Ovary (tissue), 9 donors: Measurements from ENCODE around the gene SH3GL1. TPM values are rescaled to one million over a fixed set of nuclear protein-coding genes. Genes with fewer than 3 reads are reported as not detected.

Experiments
- DNase-seq, 5 donors: peaks; one replicate each; pipeline ENCODE4 v3.0.0-alpha.2; 2019 to 2020
- H3K27ac ChIP-seq, 2 donors: fragments of 200-600 bp; one replicate each; pipeline versions ENCODE4 v1.5.1 to v1.8.0; 2019 to 2022
- H3K27me3 ChIP-seq: fragments of 200-600 bp; one replicate; pipeline ENCODE4 v1.8.0; 2022
- H3K36me3 ChIP-seq: fragments of 200-600 bp; sonication (generic); one replicate; pipeline ENCODE4 v1.5.1; 2019
- H3K4me1 ChIP-seq: one replicate; pipeline ENCODE4 v1.8.1; 2013; ENCODE audit warnings: mild to moderate bottlenecking, moderate library complexity; ENCODE audit not compliant: insufficient read depth
- H3K4me3 ChIP-seq: fragments of 200-600 bp; sonication (generic); one replicate; pipeline ENCODE4 v1.5.1; 2017
- H3K9me3 ChIP-seq, 2 donors: fragments of 200-600 bp in 1 of 2; sonication (generic) in 1 of 2; one replicate each; pipeline versions ENCODE4 v1.5.1 to v1.8.1; 2013 to 2019; ENCODE audit warnings: mild to moderate bottlenecking in 1 of 2, moderate library complexity in 1 of 2
- EP300 ChIP-seq: sonication (generic); formaldehyde crosslinking; IDR thresholded peaks from one replicate; pipeline ENCODE4 v1.6.1; 2017; ENCODE audit warnings: antibody characterized with exemption
- POLR2A ChIP-seq: fragments of 450-650 bp; IDR thresholded peaks from one replicate; pipeline ENCODE4 v1.6.1; 2017; ENCODE audit warnings: antibody characterized with exemption, mild to moderate bottlenecking, moderate library complexity
- WGBS, 3 donors: extraction: QIAGEN DNeasy Blood & Tissue Kit in 1 of 3; methylation state at CpG; one replicate each; pipeline versions ENCODE4 v1.1.5 to v1.1.7; 2013 to 2017; 5-methylcytosine and 5-hydroxymethylcytosine counted together
- intact Hi-C, 4 donors: fragments of 100-400 bp; cut with DNase I; formaldehyde crosslinking; loops; one replicate each; pipeline versions ENCODE4 v1.11.0 to v1.15.1; 2022 to 2023
- polyA plus RNA-seq, 2 donors: library from polyadenylated mRNA; stranded (reverse); fragments of 200-250 nt in 1 of 2; fragments of 350-450 nt in 1 of 2; fragmentation: Illumina TruSeq in 1 of 2; extraction: RNeasy Lipid Tissue Mini Kit (QIAGEN cat#74804) in 1 of 2; gene quantifications; one replicate each; pipeline ENCODE4 v1.2.3, GENCODE V29; 2013 to 2014
- total RNA-seq, 7 donors: library from RNA; depleted of rRNA in 2 of 7; stranded (reverse); fragments of >200 nt in 2 of 7; fragmentation: NEBNext Ultra II Directional in 3 of 7; extraction: Animal tissue kit (Norgen Biotek cat#: 25700) in 3 of 7; gene quantifications; one replicate each; pipeline versions ENCODE4 v1.1.0 to v1.2.4, GENCODE V29; 2016 to 2023
- TF ChIP-seq, protein P1 (sequence below), 3 donors: fragments of 450-650 bp in 2 of 3; fragments of 200-600 bp in 1 of 3; IDR thresholded peaks; one replicate each; pipeline versions ENCODE4 v1.5.1 to v1.8.0; 2016 to 2022; ENCODE audit warnings: antibody characterized with exemption in 3 of 3, mild to moderate bottlenecking in 1 of 3
- donor health status: DM: no; HTN: no; CAD: no; lungs with moderate emphysema.
- donor health status: DM: no; HTN: no; CAD: no.
- donor health status: Bipolar disorder and iron deficiency.
- donor health status: DM: yes; HTN: yes; CAD: no.
- donor health status: DM: no; HTN: no; CAD: no.
- donor health status: DM: yes; HTN: yes; CAD: no.

Gene SH3GL1
- total and polyA plus RNA-seq, 9 donors: 6.9 to 88.6 (median 59.9) TPM

DNA sequence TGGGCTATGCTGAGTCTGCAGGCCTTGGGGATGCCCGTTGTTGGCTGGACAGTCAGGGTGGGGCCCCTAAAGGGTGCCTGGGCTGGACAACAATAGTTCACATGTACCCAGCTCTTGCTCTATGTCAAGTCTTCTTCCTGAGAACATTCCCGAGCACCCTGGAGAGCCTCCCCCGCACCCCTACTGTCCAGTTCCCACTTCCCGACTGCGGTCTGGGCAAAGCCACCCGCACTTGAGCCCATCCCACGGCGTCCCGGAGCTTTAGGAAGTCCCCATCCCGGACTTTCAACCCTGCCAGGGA is 58.1 kb downstream of the SH3GL1 start:
- Histone ChIP-seq H3K27me3 (no peaks in the 10 kb centered on the region), H3K4me1 (peaks cover 9% of the 10 kb centered on the region), H3K36me3 (no peaks in the 10 kb centered on the region), H3K4me3 (peak overlapping the region; percentile 48), H3K27ac (peak overlapping the region; percentile 62 to 86), H3K9me3 (no peaks in the 10 kb centered on the region)
- WGBS, 3 donors: 0 to 2% (median 1%) methylated on average over 10 of the region's 10 CpGs
- intact Hi-C loops: loop anchor here in 2 of 4 donors (5.0 to 10.0 kb wide), 2 partner anchors 60 to 77 kb away; partner anchors contain the start of genes CHAF1A (in 1 of the 2) and SH3GL1 (in 1 of the 2)
- TF ChIP-seq EP300: no peak
- TF ChIP-seq, protein P1, sequence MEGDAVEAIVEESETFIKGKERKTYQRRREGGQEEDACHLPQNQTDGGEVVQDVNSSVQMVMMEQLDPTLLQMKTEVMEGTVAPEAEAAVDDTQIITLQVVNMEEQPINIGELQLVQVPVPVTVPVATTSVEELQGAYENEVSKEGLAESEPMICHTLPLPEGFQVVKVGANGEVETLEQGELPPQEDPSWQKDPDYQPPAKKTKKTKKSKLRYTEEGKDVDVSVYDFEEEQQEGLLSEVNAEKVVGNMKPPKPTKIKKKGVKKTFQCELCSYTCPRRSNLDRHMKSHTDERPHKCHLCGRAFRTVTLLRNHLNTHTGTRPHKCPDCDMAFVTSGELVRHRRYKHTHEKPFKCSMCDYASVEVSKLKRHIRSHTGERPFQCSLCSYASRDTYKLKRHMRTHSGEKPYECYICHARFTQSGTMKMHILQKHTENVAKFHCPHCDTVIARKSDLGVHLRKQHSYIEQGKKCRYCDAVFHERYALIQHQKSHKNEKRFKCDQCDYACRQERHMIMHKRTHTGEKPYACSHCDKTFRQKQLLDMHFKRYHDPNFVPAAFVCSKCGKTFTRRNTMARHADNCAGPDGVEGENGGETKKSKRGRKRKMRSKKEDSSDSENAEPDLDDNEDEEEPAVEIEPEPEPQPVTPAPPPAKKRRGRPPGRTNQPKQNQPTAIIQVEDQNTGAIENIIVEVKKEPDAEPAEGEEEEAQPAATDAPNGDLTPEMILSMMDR (IDR thresholded peaks at IDR 0.05): no peak
- no peak for TF ChIP-seq POLR2A
- DNase-seq: no peak

DNA sequence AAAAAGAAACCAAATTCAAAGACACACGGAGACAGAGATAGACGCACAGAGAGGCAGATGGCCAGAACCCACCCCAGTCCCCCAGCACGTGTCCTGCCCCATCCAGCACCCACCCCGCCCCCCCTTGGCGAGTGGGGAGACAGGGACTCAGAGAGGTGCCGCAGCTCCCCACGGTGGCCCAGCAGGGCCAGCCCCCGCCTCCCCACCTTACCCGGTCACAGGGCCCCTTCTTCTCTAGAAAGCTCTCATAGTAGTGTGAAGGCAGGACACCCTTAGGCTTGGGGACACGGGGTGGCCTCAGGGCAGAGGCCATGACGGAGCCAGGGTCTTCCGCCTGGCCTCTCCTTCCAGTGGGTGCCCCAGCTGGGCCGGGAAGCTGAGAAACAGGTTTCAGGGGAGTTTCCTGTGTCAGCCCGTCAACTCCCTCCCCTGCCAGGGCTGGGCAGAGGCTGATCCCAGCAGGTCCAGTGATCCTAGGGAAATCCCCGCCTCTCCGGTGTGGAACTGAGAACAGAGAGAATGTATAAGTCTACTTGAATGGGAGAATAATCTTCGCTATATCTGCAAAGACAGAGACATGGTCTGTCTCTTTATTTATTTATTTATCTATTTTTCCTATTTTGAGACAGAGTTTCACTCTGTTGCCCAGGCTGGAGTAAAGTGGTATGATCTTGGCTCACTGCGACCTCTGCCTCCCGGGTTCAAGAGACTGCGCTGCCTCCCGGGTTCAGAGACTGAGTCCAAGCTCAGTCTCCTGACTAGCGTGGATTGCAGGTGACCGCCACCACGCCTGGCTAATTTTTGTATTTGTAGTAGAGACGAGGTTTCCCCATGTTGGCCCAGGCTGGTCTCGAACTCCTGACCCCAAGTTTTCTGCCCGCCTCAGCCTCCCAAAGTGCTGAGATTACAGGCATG is 61.6 kb downstream of the SH3GL1 start, which contains the start of gene STAP2:
STAP2 (minus strand) TSS at position 387 of the 915 bp plus-strand sequence; CDS start at position 313, 74 bp downstream.
- H3K27me3 ChIP-seq: no peaks in the 10 kb centered on the region
- intact Hi-C loops: no loop called here
- H3K4me1 ChIP-seq: peaks cover 8% of the 10 kb centered on the region
- no peak for TF ChIP-seq POLR2A
- TF ChIP-seq, protein P1 (IDR thresholded peaks at IDR 0.05): no peak
- no peak for TF ChIP-seq EP300
- H3K27ac ChIP-seq: peak within 1 kb of the TSS; percentile 30 to 37
- DNase-seq: peak in 4 of 5 donors; percentile 44 to 58 (median 46)
- no peaks in the 10 kb centered on the region for H3K9me3 ChIP-seq
- no peaks in the 10 kb centered on the region for H3K36me3 ChIP-seq
- H3K4me3 ChIP-seq: peak within 1 kb of the TSS; percentile 41
- 28 to 39% (median 31%) methylated on average over 27 of the region's 27 CpGs for WGBS, 3 donors

DNA sequence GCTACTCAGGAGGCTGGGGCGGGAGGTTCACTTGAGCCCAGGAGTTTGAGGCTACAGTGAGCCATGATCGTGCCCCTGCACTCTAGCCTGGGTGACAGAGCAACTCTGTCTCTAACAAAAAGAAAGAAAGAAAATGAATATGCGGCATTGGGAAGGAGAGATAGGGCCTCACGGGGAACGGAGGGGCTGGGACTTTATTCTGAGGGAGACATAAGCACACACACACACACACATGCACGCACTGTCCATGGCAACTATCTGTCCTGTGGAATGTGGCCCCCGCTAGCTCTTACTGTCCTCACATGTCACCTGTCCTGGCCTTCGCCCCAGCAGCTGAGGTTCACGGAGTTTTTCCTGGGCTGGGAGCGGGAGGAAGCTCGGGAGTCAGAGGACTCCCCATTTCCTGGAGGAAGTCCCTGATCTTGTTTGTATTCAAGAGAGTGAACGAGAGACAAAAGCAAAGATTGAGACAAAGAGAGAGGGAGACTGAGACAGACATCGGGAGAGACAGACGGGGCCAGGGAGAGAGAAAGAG is 62.4 kb downstream of the SH3GL1 start:
- Histone ChIP-seq H3K4me1 (peaks cover 8% of the 10 kb centered on the region), H3K27ac (peak overlapping the region; percentile 30 to 37), H3K27me3 (no peaks in the 10 kb centered on the region), H3K4me3 (peak overlapping the region; percentile 41), H3K9me3 (no peaks in the 10 kb centered on the region), H3K36me3 (no peaks in the 10 kb centered on the region)
- TF ChIP-seq, protein P1 (IDR thresholded peaks at IDR 0.05): no peak
- WGBS, 3 donors: 4 to 10% (median 5%) methylated on average over 14 of the region's 14 CpGs
- DNase-seq: peak in 2 of 5 donors; percentile 37 to 40
- intact Hi-C loops: no loop called here

DNA sequence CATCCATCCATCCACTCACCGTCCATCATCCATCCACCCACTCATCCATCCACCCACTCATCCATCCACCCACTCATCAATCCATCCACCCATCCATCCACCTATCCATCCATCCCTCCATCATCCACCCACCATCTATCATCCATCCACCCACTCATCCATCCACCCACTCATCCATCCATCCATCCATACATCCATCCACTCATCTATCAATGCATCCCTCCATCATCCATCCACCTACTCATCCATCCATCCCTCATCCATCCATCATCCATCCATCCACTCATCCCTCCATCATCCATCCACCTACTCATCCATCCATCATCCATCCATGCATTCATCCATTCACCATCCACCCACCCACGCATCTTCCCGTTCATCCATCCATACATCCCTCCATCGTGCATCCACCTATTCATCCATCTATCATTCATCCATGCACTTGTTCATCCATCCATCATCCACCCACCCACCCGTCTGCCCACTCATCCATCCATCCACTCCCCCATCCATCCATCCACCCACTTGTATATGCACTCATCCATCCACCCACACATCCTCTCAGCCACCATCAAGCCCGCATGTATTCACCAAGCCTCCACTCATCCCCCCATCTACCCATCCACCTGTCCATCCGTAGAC is 65.3 kb downstream of the SH3GL1 start:
- TF ChIP-seq EP300 (no peak), POLR2A (no peak)
- TF ChIP-seq, protein P1 (IDR thresholded peaks at IDR 0.05): no peak
- Histone ChIP-seq H3K36me3 (no peaks in the 10 kb centered on the region), H3K4me3 (no peak overlapping the region), H3K27me3 (no peaks in the 10 kb centered on the region), H3K4me1 (peaks cover 4% of the 10 kb centered on the region), H3K9me3 (no peaks in the 10 kb centered on the region), H3K27ac (no peak overlapping the region)
- intact Hi-C loops: no loop called here
- no peak for DNase-seq
- WGBS, 3 donors: 93% methylated on average over 7 of the region's 7 CpGs
